OCI-LY1 (cell line): ENCODE data around the gene EXD2.
A peak's percentile ranks its signal among the peaks of the same experiment; 100 is the strongest.

Experiments used
- H2AFZ ChIP-seq: fragments of 200-600 bp; sonication (generic), shearing (Covaris generic); 2 replicates; pipeline ENCODE4 v1.6.0; 2014; ENCODE audit warnings: antibody characterized with exemption, mild to moderate bottlenecking, low read length
- H3F3A ChIP-seq: fragments of 200-600 bp; sonication (generic), shearing (Covaris generic); 2 replicates; pipeline ENCODE4 v1.6.0; 2014; ENCODE audit warnings: mild to moderate bottlenecking, antibody characterized with exemption, low read length, moderate library complexity; ENCODE audit not compliant: insufficient read depth
- H3K27ac ChIP-seq: fragments of 200-600 bp; sonication (generic); 2 replicates; pipeline ENCODE4 v1.5.1; 2014; ENCODE audit warnings: low read length, mixed run types, mild to moderate bottlenecking, low read depth; ENCODE audit not compliant: poor library complexity, severe bottlenecking
- H3K27me3 ChIP-seq: fragments of 200-600 bp; sonication (generic); 2 replicates; pipeline ENCODE4 v1.6.0; 2014; ENCODE audit warnings: antibody characterized with exemption, mild to moderate bottlenecking, low read length, moderate library complexity; ENCODE audit not compliant: insufficient read depth
- H3K36me3 ChIP-seq: fragments of 200-600 bp; sonication (generic); 2 replicates; pipeline ENCODE4 v1.6.1; 2014; ENCODE audit warnings: mild to moderate bottlenecking, antibody characterized with exemption, low read length, moderate library complexity, mixed read lengths; ENCODE audit not compliant: insufficient read depth
- H3K4me1 ChIP-seq: fragments of 200-600 bp; sonication (generic); 2 replicates; pipeline ENCODE4 v1.5.1; 2014; ENCODE audit warnings: mild to moderate bottlenecking, low read length, moderate library complexity; ENCODE audit not compliant: insufficient read depth, severe bottlenecking
- H3K4me2 ChIP-seq: fragments of 200-600 bp; sonication (generic), shearing (Covaris generic); 2 replicates; pipeline ENCODE4 v1.6.1; 2014; ENCODE audit warnings: low read length
- H3K4me3 ChIP-seq: fragments of 200-600 bp; sonication (generic); 2 replicates; pipeline ENCODE4 v1.5.1; 2014; ENCODE audit warnings: low read length, low read depth, mild to moderate bottlenecking, mixed read lengths; ENCODE audit not compliant: poor library complexity, severe bottlenecking
- H3K79me2 ChIP-seq: fragments of 200-600 bp; shearing (Covaris generic); 2 replicates; pipeline ENCODE4 v1.6.1; 2016; ENCODE audit warnings: mixed run types, low read length, mixed read lengths; ENCODE audit not compliant: insufficient read depth
- H3K9ac ChIP-seq: fragments of 200-600 bp; sonication (generic), shearing (Covaris generic); 2 replicates; pipeline ENCODE4 v1.6.1; 2014; ENCODE audit warnings: mild to moderate bottlenecking, low read length, mixed read lengths
- H3K9me2 ChIP-seq: fragments of 200-600 bp; sonication (generic), shearing (Covaris generic); 2 replicates; pipeline ENCODE4 v1.6.1; 2014; ENCODE audit warnings: low read depth, mild to moderate bottlenecking, low read length, mixed read lengths
- H3K9me3 ChIP-seq: fragments of 200-600 bp; shearing (Covaris generic); 2 replicates; pipeline ENCODE4 v1.6.1; 2014; ENCODE audit warnings: low read length, mixed read lengths
- H4K20me1 ChIP-seq: fragments of 200-600 bp; sonication (generic), shearing (Covaris generic); 2 replicates; pipeline ENCODE4 v1.6.0; 2016; ENCODE audit warnings: mild to moderate bottlenecking, low read length; ENCODE audit not compliant: insufficient read depth
- CTCF ChIP-seq: fragments of 200-600 bp; sonication (generic), shearing (Covaris generic); IDR thresholded peaks from 2 replicates; pipeline ENCODE4 v1.5.1; 2017; ENCODE audit warnings: mild to moderate bottlenecking, antibody characterized with exemption, low read length, moderate library complexity, mixed read lengths
- EZH2 ChIP-seq: fragments of 200-600 bp; sonication (generic), shearing (Covaris generic); IDR thresholded peaks from 2 replicates; pipeline ENCODE4 v1.8.0; 2017; ENCODE audit warnings: borderline replicate concordance, mixed run types, mild to moderate bottlenecking, antibody characterized with exemption, low read length, moderate library complexity, mixed read lengths

EXD2 gene

GRCh38 chr14:69152902-69153151 is 38.5 kb upstream of the EXD2 start, which contains the start of gene DCAF5:
DCAF5 (minus strand) TSS chr14:69153119; CDS start chr14:69152978, 141 bp downstream.
- Histone ChIP-seq H2AFZ (no peak within 1 kb of the TSS), H3K36me3 (peaks cover 15% of the 10 kb centered on the region; the same call in 1 of the 2 replicates), H3K9me3 (no peaks in the 10 kb centered on the region), H3K79me2 (peaks cover 25% of the 10 kb centered on the region), H3K4me1 (peaks cover 26% of the 10 kb centered on the region), H3K27ac (peak within 1 kb of the TSS; percentile 81), H4K20me1 (no peaks in the 10 kb centered on the region), H3F3A (no peaks in the 10 kb centered on the region), H3K27me3 (no peaks in the 10 kb centered on the region; the same call in none of the 2 replicates), H3K4me3 (peak within 1 kb of the TSS; percentile 98), H3K4me2 (peak within 1 kb of the TSS; percentile 97), H3K9ac (peak within 1 kb of the TSS; percentile 96), H3K9me2 (no peaks in the 10 kb centered on the region)
- TF ChIP-seq CTCF (no peak), EZH2 (no peak)

GRCh38 chr14:69153152-69153872 is 38.0 kb upstream of the EXD2 start:
- H3K36me3 ChIP-seq, result peaks cover 15% of the 10 kb centered on the region; the same call in 1 of the 2 replicates
- peak overlapping the region; percentile 97 for H3K4me2 ChIP-seq
- peak overlapping the region; percentile 98 for H3K4me3 ChIP-seq
- TF ChIP-seq EZH2 (no peak), CTCF (no peak)
- H3F3A ChIP-seq, result no peaks in the 10 kb centered on the region
- H3K9ac ChIP-seq, result peak overlapping the region; percentile 96
- no peak overlapping the region for H3K27ac ChIP-seq
- no peaks in the 10 kb centered on the region for H4K20me1 ChIP-seq
- no peaks in the 10 kb centered on the region; the same call in none of the 2 replicates for H3K27me3 ChIP-seq
- H3K9me3 ChIP-seq, result no peaks in the 10 kb centered on the region
- H3K9me2 ChIP-seq, result no peaks in the 10 kb centered on the region
- peaks cover 26% of the 10 kb centered on the region for H3K4me1 ChIP-seq
- H2AFZ ChIP-seq, result no peak overlapping the region
- H3K79me2 ChIP-seq, result peaks cover 25% of the 10 kb centered on the region

GRCh38 chr14:69153873-69154270 is 37.4 kb upstream of the EXD2 start:
- peaks cover 26% of the 10 kb centered on the region for H3K4me1 ChIP-seq
- peak overlapping the region; percentile 96 for H3K9ac ChIP-seq
- no peaks in the 10 kb centered on the region for H3K9me2 ChIP-seq
- H4K20me1 ChIP-seq, result no peaks in the 10 kb centered on the region
- peaks cover 23% of the 10 kb centered on the region for H3K79me2 ChIP-seq
- no peak overlapping the region for H3K27ac ChIP-seq
- no peak overlapping the region for H2AFZ ChIP-seq
- H3F3A ChIP-seq, result no peaks in the 10 kb centered on the region
- H3K4me2 ChIP-seq, result peak overlapping the region; percentile 97
- TF ChIP-seq CTCF (no peak), EZH2 (no peak)
- H3K9me3 ChIP-seq, result no peaks in the 10 kb centered on the region
- H3K27me3 ChIP-seq, result no peaks in the 10 kb centered on the region; the same call in none of the 2 replicates
- H3K36me3 ChIP-seq, result peaks cover 9% of the 10 kb centered on the region; the same call in 1 of the 2 replicates
- peak overlapping the region; percentile 98 for H3K4me3 ChIP-seq
